Trophoblast cell (in vitro differentiated cells and primary cell): ENCODE data around the gene MUC15.

Source experiments
- DNase-seq, 2 donors: peaks; one replicate each; pipeline ENCODE4 v3.0.0-alpha.2; 2016
- H2AFZ ChIP-seq: 2 replicates; pipeline ENCODE4 v1.6.1; 2013; ENCODE audit warnings: low read length, moderate library complexity, mild to moderate bottlenecking; ENCODE audit not compliant: insufficient read depth, poor library complexity
- H2AK5ac ChIP-seq: 2 replicates; pipeline ENCODE4 v1.6.1; 2013; ENCODE audit warnings: mild to moderate bottlenecking, low read length
- H2BK120ac ChIP-seq: 2 replicates; pipeline ENCODE4 v1.6.1; 2013; ENCODE audit warnings: low read length, mild to moderate bottlenecking, moderate library complexity; ENCODE audit not compliant: insufficient read depth, poor library complexity
- H2BK12ac ChIP-seq: 2 replicates; pipeline ENCODE4 v1.6.1; 2013; ENCODE audit warnings: mild to moderate bottlenecking, low read length, moderate library complexity
- H2BK5ac ChIP-seq: 2 replicates; pipeline ENCODE4 v1.6.1; 2013; ENCODE audit warnings: low read length, low read depth, moderate library complexity, mild to moderate bottlenecking; ENCODE audit not compliant: poor library complexity
- H3K14ac ChIP-seq: 2 replicates; pipeline ENCODE4 v1.6.1; 2013; ENCODE audit warnings: mild to moderate bottlenecking, low read length
- H3K18ac ChIP-seq: 2 replicates; pipeline ENCODE4 v1.6.1; 2013; ENCODE audit warnings: mild to moderate bottlenecking, low read length
- H3K23ac ChIP-seq: 2 replicates; pipeline ENCODE4 v1.6.1; 2013; ENCODE audit warnings: low read length
- H3K27ac ChIP-seq: 2 replicates; pipeline ENCODE4 v1.5.1; 2013; ENCODE audit warnings: low read depth, mild to moderate bottlenecking, inconsistent platforms, low read length, moderate library complexity
- H3K27me3 ChIP-seq: 2 replicates; pipeline ENCODE4 v1.6.1; 2013; ENCODE audit warnings: inconsistent platforms, mild to moderate bottlenecking, low read length, moderate library complexity; ENCODE audit not compliant: insufficient read depth
- H3K36me3 ChIP-seq, 2 experiments: 1 replicate in 1 of 2; 2 replicates in 1 of 2; pipeline ENCODE4 v1.6.1; 2013; ENCODE audit warnings: low read length in 2 of 2, mild to moderate bottlenecking in 2 of 2, moderate library complexity in 1 of 2; ENCODE audit not compliant: insufficient read depth in 2 of 2, control insufficient read depth in 1 of 2
- H3K4ac ChIP-seq: 2 replicates; pipeline ENCODE4 v1.6.1; 2013; ENCODE audit warnings: low read depth, mild to moderate bottlenecking, low read length, moderate library complexity
- H3K4me1 ChIP-seq, 2 experiments: 1 replicate in 1 of 2; 2 replicates in 1 of 2; pipeline ENCODE4 v1.6.1; 2013; ENCODE audit warnings: low read length in 2 of 2, mild to moderate bottlenecking in 2 of 2, moderate library complexity in 1 of 2; ENCODE audit not compliant: insufficient read depth in 2 of 2, control insufficient read depth in 1 of 2
- H3K4me2 ChIP-seq: 2 replicates; pipeline ENCODE4 v1.6.1; 2013; ENCODE audit warnings: inconsistent platforms, mild to moderate bottlenecking, low read length, moderate library complexity
- H3K4me3 ChIP-seq: 2 replicates; pipeline ENCODE4 v1.5.1; 2013; ENCODE audit warnings: mild to moderate bottlenecking, low read depth, low read length, inconsistent platforms
- H3K79me1 ChIP-seq: one replicate; pipeline ENCODE4 v1.6.1; 2013; ENCODE audit warnings: low read length
- H3K79me2 ChIP-seq: 2 replicates; pipeline ENCODE4 v1.6.1; 2013; ENCODE audit warnings: low read length, mild to moderate bottlenecking; ENCODE audit not compliant: control insufficient read depth, insufficient read depth, poor library complexity
- H3K9ac ChIP-seq: 2 replicates; pipeline ENCODE4 v1.6.1; 2013; ENCODE audit warnings: mild to moderate bottlenecking, low read length
- H3K9me3 ChIP-seq: 2 replicates; pipeline ENCODE4 v1.6.1; 2013; ENCODE audit warnings: low read depth, mild to moderate bottlenecking, control low read depth, inconsistent platforms, low read length; ENCODE audit not compliant: insufficient read depth
- H4K12ac ChIP-seq: 2 replicates; pipeline ENCODE4 v1.6.1; 2013; ENCODE audit warnings: low read depth, mild to moderate bottlenecking, low read length, moderate library complexity
- H4K8ac ChIP-seq: 2 replicates; pipeline ENCODE4 v1.6.1; 2013; ENCODE audit warnings: low read depth, mild to moderate bottlenecking, low read length, moderate library complexity
- H4K91ac ChIP-seq: one replicate; pipeline ENCODE4 v1.6.1; 2013; ENCODE audit warnings: low read depth, mild to moderate bottlenecking, low read length, moderate library complexity
- WGBS: extraction: QIAGEN DNeasy Blood & Tissue Kit; methylation state at CpG from one replicate; pipeline ENCODE4 v1.1.7; 2013; ENCODE audit warnings: missing lambda C conversion rate; ENCODE audit not compliant: insufficient read length, insufficient coverage; ENCODE audit errors: extremely low coverage; 5-methylcytosine and 5-hydroxymethylcytosine counted together

MUC15 gene

GRCh38 chr11:26593691-26594090, 21.6 kb upstream of the MUC15 start:
- peak; percentile 72 to 91 for DNase-seq
- no peak overlapping the region for H3K4ac ChIP-seq
- no peak overlapping the region for H3K14ac ChIP-seq
- H3K9me3 ChIP-seq: no peaks in the 10 kb centered on the region
- no peak overlapping the region for H2AK5ac ChIP-seq
- H3K79me2 ChIP-seq: no peaks in the 10 kb centered on the region
- no peaks in the 10 kb centered on the region for H3K36me3 ChIP-seq
- peak overlapping the region; percentile 74 for H3K27ac ChIP-seq
- no peaks in the 10 kb centered on the region for H3K4me1 ChIP-seq
- no peak overlapping the region for H3K4me3 ChIP-seq
- H2BK120ac ChIP-seq: no peak overlapping the region
- H4K91ac ChIP-seq: peak overlapping the region; percentile 82
- H3K4me2 ChIP-seq: no peak overlapping the region
- peak overlapping the region; percentile 67 for H2BK5ac ChIP-seq
- H3K23ac ChIP-seq: no peak overlapping the region
- no CpG with 5 or more reads among the region's 11 CpGs for WGBS
- H3K79me1 ChIP-seq: peaks cover 2% of the 10 kb centered on the region
- no peak overlapping the region for H2AFZ ChIP-seq
- H4K8ac ChIP-seq: peak overlapping the region; percentile 59
- H3K9ac ChIP-seq: no peak overlapping the region
- no peak overlapping the region for H3K18ac ChIP-seq
- no peak overlapping the region for H4K12ac ChIP-seq
- H2BK12ac ChIP-seq: peak overlapping the region; percentile 80
- no peaks in the 10 kb centered on the region for H3K27me3 ChIP-seq

DNA sequence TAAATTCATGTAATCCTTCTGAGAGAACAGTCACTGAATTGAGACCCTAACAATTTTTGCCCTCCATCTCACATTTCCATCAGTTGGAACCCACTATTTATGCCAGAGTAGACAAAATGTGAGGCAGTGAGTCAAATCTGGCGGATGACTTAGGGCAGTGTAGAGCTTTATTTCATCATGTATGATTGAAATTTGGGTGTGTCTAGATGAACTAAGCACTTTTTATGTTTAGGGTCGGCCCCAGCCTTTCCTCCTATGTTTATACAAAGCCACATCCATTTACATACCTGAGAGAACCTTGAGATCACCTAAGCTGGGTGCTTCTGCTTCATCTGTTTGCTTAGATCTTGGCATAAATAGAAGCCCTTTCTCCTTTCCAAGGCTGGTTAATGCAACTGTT, 15.0 kb upstream of the MUC15 start:
- no peak overlapping the region for H3K4ac ChIP-seq
- no peak for DNase-seq
- no peak overlapping the region for H3K14ac ChIP-seq
- H3K27ac ChIP-seq: no peak overlapping the region
- H3K4me1 ChIP-seq: no peaks in the 10 kb centered on the region
- H3K79me2 ChIP-seq: no peaks in the 10 kb centered on the region
- H2BK120ac ChIP-seq: no peak overlapping the region
- no CpG with 5 or more reads among the region's 2 CpGs for WGBS
- H3K9ac ChIP-seq: no peak overlapping the region
- H3K27me3 ChIP-seq: no peaks in the 10 kb centered on the region
- no peak overlapping the region for H2AK5ac ChIP-seq
- no peak overlapping the region for H2BK12ac ChIP-seq
- no peak overlapping the region for H4K8ac ChIP-seq
- no peak overlapping the region for H3K4me2 ChIP-seq
- H3K4me3 ChIP-seq: no peak overlapping the region
- no peak overlapping the region for H4K12ac ChIP-seq
- no peak overlapping the region for H2AFZ ChIP-seq
- peaks cover 2% of the 10 kb centered on the region for H3K79me1 ChIP-seq
- H3K9me3 ChIP-seq: no peaks in the 10 kb centered on the region
- no peak overlapping the region for H2BK5ac ChIP-seq
- H3K18ac ChIP-seq: no peak overlapping the region
- no peaks in the 10 kb centered on the region for H3K36me3 ChIP-seq
- H3K23ac ChIP-seq: no peak overlapping the region
- no peak overlapping the region for H4K91ac ChIP-seq

- Histone ChIP-seq H4K12ac (no peak overlapping the region), H3K4ac (no peak overlapping the region), H3K14ac (no peak overlapping the region), H2BK12ac (no peak overlapping the region), H2BK5ac (no peak overlapping the region), H2AFZ (no peak overlapping the region), H3K9ac (no peak overlapping the region), H3K18ac (no peak overlapping the region), H3K79me1 (no peaks in the 10 kb centered on the region), H3K4me1 (no peaks in the 10 kb centered on the region), H3K27ac (peak overlapping the region; percentile 25), H4K91ac (no peak overlapping the region), H3K79me2 (no peaks in the 10 kb centered on the region), H3K27me3 (no peaks in the 10 kb centered on the region), H4K8ac (no peak overlapping the region), H3K9me3 (no peaks in the 10 kb centered on the region), H3K23ac (no peak overlapping the region), H3K4me2 (no peak overlapping the region), H2AK5ac (no peak overlapping the region), H2BK120ac (no peak overlapping the region), H3K4me3 (no peak overlapping the region), H3K36me3 (no peaks in the 10 kb centered on the region)
- peak; percentile 74 to 94 for DNase-seq
Measured at GRCh38 chr11:26584818-26585217, 12.8 kb upstream of the MUC15 start.

- H2AK5ac ChIP-seq: no peak overlapping the region
- no peaks in the 10 kb centered on the region for H3K4me1 ChIP-seq
- H4K91ac ChIP-seq: no peak overlapping the region
- H2BK120ac ChIP-seq: no peak overlapping the region
- no peak overlapping the region for H3K18ac ChIP-seq
- H3K79me1 ChIP-seq: no peaks in the 10 kb centered on the region
- no peak overlapping the region for H2AFZ ChIP-seq
- no peak overlapping the region for H3K27ac ChIP-seq
- H2BK12ac ChIP-seq: no peak overlapping the region
- H3K4me3 ChIP-seq: no peak overlapping the region
- no peaks in the 10 kb centered on the region for H3K79me2 ChIP-seq
- H3K9ac ChIP-seq: no peak overlapping the region
- H3K4me2 ChIP-seq: no peak overlapping the region
- peak; percentile 92 to 100 for DNase-seq
- H3K9me3 ChIP-seq: no peaks in the 10 kb centered on the region
- no CpG with 5 or more reads among the region's 3 CpGs for WGBS
- H3K14ac ChIP-seq: no peak overlapping the region
- no peak overlapping the region for H4K12ac ChIP-seq
- H3K4ac ChIP-seq: no peak overlapping the region
- H3K27me3 ChIP-seq: no peaks in the 10 kb centered on the region
- H2BK5ac ChIP-seq: no peak overlapping the region
- no peak overlapping the region for H4K8ac ChIP-seq
- no peak overlapping the region for H3K23ac ChIP-seq
- H3K36me3 ChIP-seq: no peaks in the 10 kb centered on the region
Measured at GRCh38 chr11:26583550-26583949, 11.5 kb upstream of the MUC15 start.
